Activated CD8-positive, alpha-beta memory T cell treated with anti-CD3 and anti-CD28 coated beads, Interleukin-2, amount 50 U/mL, for 48 hours (primary cell): ENCODE results near the gene COBLL1.

Experiments used
- DNase-seq: peaks from one replicate; pipeline ENCODE4 v3.0.0-alpha.2; 2020

COBLL1 gene

DNA sequence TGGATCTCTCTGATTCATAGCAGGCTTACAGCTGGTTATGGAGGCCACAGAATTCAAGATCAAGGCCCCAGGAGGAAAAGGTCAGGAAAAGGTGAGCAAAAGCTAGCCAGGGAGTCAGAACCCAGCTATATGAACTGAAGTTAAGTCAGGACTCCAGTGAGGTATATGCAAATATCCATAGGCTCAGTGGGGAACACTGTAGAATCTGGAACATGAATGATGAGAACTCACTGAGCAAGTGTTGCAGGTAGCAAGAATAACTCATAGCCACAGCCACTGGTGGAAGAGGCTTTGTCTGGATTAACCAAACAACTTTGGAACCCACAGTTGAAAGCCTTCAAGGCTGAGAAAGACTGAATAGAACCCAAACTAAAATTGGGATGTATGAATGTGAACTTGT is 24.7 kb downstream of the COBLL1 start:
- DNase-seq, result no peak

DNA sequence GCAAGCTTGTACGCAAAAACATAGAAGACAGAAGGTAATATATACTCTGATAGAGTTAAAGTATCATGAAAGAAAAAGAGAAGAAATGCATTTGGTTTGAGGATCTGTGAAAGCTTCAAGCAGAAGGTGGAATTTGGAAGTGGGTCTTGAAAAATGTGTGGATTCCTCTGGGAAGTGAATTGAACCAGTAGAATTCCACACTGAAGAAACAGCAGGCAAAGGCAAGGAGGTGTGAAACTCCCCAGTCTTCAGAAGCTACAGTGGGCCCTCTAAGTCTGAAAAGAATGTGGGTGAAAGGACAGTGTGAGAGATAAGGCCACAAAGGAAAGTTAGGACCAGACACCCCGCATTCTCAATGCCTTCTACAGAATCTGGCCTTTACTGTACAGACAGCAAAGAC is 25.6 kb downstream of the COBLL1 start:
- DNase-seq, result no peak

DNA sequence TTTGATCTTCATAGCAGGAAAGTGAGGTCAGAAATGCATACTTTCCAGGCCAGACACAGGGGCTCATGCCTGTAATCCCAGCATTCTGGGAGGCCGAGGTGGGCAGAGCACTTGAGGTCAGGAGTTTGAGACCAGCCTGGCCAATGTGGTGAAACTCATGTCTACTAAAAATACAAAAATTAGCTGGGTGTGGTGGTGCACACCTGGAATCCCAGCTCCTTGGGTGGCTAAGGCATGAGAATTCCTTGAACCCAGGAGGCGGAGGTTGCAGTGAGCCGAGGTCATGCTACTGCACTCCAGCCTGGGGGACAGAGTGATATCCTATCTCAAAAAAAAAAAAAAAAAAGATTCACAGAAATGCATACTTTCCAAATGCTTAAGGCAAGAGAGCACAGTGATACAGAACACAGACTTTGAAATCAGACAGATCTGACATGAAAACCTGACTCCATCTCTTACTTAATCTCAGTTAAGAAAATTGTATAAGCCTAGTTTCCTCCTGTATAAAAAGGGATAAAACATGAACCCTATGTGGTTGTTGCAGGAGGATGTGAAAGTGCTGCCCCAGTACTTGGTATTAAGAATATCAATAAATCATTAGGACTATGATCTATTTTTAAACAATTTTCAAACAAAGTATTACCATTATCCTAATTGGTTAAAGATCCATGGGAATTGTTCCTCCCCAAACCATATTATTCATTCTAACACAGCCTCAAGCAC is 26.4 kb downstream of the COBLL1 start:
- DNase-seq, result no peak

DNA sequence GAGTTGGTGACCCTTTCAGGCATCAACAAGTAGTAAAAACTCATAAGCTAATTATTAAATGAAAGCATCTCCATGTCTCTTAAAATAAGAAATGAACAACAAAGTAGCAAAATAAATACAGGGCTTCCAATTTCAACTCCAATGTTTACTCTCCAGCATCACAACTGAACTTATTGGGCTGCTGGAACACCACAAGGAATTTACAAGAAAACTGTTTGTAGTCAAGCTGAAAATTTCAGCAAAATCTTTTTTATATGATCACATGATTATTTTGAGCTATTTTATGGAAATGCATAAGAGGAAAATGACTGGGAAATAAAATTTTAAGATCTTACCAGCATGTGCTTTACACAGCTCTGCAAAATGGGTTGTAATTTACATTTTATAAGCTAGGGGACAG is 28.1 kb downstream of the COBLL1 start:
- no peak for DNase-seq

GRCh38 chr2:164812378-164812777 is 29.2 kb downstream of the COBLL1 start:
- DNase-seq, result no peak

GRCh38 chr2:164811819-164812218 is 29.8 kb downstream of the COBLL1 start:
- DNase-seq, result no peak

DNA sequence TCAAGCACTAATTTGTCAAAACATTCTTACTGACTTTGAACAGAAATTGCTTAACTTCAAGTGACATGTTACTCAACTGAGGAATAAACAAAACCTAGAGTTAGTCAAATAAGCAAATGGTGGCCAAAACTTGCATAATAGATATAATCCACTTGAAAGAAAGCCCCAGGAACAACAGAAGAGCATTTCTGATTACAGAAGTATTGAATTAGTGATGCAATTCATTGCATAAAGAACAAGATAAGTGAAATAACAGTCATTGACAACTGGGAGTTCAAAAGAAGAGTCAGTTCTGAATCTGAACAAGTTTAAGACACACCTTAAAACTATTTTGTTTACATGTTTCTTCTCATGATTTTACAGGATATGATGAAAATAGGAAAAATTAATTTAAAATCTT is 30.8 kb downstream of the COBLL1 start:
- DNase-seq, result no peak

- DNase-seq, result no peak
These were observed 32.8 kb downstream of the COBLL1 start for GRCh38 chr2:164808776-164809175.

GRCh38 chr2:164803776-164804466 is 37.7 kb downstream of the COBLL1 start:
- DNase-seq, result no peak

- no peak for DNase-seq
These were observed 39.4 kb downstream of the COBLL1 start for GRCh38 chr2:164802095-164802707.

DNA sequence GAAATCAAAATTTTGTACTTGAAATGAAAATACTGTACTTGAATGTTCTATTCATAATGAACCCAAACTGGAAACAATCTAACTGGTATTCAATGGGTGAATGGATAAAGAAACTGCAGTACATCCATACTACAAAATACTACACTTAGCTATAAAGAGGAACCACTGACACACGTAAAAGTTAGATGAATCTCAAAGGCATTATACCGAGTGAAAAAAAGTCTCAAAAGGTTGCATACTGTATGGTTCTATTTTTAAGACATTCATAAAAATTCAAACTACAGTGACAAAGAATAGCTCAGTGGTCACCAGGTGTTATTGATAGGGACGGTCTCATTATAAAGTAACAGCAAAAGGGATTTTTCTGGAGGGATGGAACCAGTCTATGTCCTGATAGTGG is 41.1 kb downstream of the COBLL1 start:
- DNase-seq, result no peak

DNA sequence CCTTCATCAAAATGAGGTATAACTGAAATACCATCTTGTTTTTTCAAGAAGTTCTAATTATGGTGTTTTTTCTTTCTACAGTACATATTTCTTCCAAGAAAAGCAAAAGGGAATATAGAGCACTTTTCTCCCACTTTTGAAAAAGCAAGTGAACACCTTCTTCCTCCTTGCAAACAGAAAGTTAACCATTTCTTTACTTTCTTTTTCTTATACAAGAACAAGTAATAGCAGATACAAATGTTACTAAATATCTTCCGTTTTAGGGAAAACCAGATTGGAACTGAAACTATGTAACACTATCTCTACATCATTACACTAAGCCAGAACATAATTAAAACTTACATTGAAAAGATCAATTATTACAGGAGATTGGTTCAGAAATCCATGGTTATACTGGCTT is 44.0 kb downstream of the COBLL1 start:
- DNase-seq, result no peak

GRCh38 chr2:164796999-164797398 is 44.6 kb downstream of the COBLL1 start:
- no peak for DNase-seq

DNA sequence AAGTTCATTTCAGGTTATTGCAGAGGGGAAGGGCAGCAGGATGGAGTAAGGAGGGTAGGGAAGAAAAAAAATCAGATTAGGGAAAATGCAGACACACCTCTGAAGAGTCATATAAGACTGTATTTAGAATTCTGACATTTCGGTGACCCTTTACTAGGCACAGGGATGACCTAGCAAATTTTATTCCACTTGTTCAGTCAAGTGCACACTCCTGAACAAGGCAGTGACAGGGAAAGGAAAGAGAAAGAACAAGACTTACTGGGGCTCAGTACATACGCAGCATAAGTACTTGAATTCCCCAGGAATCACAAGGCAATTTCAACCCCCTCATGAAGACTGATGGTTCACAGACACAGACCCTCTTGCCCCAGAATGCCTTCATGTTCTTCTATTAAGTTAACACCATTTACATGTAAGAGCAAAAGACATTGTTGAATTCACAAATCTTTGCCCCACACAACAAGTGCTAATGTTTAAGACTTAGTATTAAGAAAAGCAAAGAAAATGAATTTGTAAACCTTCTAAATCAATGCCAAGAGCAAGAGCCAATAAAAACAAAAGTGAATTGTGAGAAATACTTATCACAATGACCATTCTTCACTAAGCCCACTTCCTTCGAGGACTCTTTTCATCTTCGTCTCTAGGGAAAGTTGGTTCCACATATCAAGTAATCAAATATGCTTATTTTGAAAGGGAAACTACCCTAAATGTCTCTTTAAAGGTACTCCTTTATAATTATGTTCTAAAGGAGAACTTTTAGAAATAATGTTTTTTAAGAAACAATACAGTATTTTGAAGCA is 47.0 kb downstream of the COBLL1 start:
- no peak for DNase-seq

- no peak for DNase-seq
These were observed 47.6 kb downstream of the COBLL1 start for GRCh38 chr2:164794016-164794415.

GRCh38 chr2:164793529-164793928 is 48.1 kb downstream of the COBLL1 start:
- no peak for DNase-seq

GRCh38 chr2:164792316-164793170 is 49.1 kb downstream of the COBLL1 start:
- DNase-seq, result no peak

DNA sequence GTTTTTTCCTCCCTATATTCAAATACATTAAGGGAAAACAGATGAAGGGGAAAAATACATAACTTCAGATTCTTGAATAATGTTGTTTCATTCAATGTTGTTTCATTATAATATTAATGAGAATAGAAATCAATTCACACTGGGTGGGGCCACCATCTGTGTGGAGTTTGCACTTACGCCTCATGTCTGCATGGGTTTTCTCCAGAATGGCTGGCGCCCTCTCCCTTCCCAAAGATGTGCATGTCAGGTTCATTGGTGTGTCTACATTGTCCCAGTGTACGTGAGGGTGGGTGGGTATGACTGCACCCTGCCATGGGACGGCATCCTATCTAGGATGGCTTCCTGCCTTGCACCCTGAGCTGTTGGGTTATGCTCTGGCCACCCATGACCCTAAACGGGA is 51.7 kb downstream of the COBLL1 start:
- DNase-seq, result no peak

DNA sequence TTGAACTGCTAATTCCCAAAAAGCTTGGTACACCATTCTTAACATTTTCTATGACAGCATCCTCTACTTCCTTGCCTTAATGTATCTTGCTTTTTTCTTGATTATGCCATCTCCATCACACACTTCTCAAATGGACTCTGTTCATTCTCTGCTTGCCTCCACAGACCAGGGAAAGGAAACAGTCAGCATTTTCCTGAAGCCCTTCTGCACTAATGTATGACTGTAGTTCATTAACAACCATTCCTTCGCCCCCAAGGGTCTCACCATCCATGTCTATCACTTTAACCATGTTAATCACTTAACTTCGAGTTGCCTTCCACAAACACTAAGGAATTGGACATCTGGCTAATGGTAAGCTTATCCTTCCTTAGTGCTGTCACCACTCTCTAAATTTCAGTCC is 54.8 kb downstream of the COBLL1 start:
- no peak for DNase-seq

- DNase-seq, result no peak
These were observed 56.2 kb downstream of the COBLL1 start for GRCh38 chr2:164785457-164785856.

GRCh38 chr2:164784376-164784775 is 57.2 kb downstream of the COBLL1 start:
- DNase-seq, result no peak

DNA sequence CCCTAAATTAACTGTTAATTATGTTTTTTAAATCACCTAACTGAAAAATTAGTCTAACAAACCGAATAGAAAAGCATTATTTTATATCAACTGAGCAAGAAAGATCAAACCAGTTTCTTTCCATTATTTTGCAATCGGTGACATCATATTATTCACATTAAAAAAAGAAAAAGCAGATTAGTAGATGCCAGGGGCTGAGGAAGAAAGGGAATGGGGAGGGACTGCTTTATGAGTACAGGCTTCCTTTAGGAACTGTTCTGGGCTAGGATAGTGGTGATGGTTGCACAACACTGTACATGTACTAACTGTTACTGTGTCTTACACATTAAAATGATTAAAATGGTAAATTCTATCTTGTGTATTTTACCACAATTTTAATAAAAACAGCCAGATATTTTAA is 59.3 kb downstream of the COBLL1 start:
- no peak for DNase-seq

- DNase-seq, result no peak
These were observed 60.2 kb downstream of the COBLL1 start for GRCh38 chr2:164781394-164781793.
